DOHH2 (cell line): Measurements from ENCODE around the gene PSMB2.

ENCODE experiments used
- EZH2phosphoT487 ChIP-seq: fragments of 200-600 bp; sonication (generic); IDR thresholded peaks from 2 replicates; pipeline ENCODE4 v1.6.1; 2017; ENCODE audit warnings: borderline replicate concordance, mild to moderate bottlenecking, antibody characterized with exemption, low read length, moderate library complexity, mixed read lengths
- TF ChIP-seq, protein P1 (sequence below): fragments of 200-600 bp; sonication (generic); IDR thresholded peaks from one replicate; pipeline ENCODE4 v1.5.1; 2014; ENCODE audit warnings: antibody characterized with exemption, mild to moderate bottlenecking, low read depth, low read length; ENCODE audit not compliant: poor library complexity, severe bottlenecking

- TF ChIP-seq, protein P1, sequence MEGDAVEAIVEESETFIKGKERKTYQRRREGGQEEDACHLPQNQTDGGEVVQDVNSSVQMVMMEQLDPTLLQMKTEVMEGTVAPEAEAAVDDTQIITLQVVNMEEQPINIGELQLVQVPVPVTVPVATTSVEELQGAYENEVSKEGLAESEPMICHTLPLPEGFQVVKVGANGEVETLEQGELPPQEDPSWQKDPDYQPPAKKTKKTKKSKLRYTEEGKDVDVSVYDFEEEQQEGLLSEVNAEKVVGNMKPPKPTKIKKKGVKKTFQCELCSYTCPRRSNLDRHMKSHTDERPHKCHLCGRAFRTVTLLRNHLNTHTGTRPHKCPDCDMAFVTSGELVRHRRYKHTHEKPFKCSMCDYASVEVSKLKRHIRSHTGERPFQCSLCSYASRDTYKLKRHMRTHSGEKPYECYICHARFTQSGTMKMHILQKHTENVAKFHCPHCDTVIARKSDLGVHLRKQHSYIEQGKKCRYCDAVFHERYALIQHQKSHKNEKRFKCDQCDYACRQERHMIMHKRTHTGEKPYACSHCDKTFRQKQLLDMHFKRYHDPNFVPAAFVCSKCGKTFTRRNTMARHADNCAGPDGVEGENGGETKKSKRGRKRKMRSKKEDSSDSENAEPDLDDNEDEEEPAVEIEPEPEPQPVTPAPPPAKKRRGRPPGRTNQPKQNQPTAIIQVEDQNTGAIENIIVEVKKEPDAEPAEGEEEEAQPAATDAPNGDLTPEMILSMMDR, result no peak
- no peak for TF ChIP-seq EZH2phosphoT487
Measured at GRCh38 chr1:35565742-35566133, 75.6 kb downstream of the PSMB2 start.
